PC-9 (cell line): ENCODE results near the gene SHC3.

ENCODE experiments used
- EZH2 ChIP-seq: fragments of 200-600 bp; sonication (generic); IDR thresholded peaks from 2 replicates; pipeline ENCODE4 v1.8.0; 2017; ENCODE audit warnings: antibody characterized with exemption, low read depth
- TF ChIP-seq, protein P1 (sequence below): fragments of 200-600 bp; sonication (generic); conservative IDR thresholded peaks from 2 replicates; pipeline ENCODE4 v1.6.1; 2017; ENCODE audit warnings: mixed run types, antibody characterized with exemption, mild to moderate bottlenecking, moderate library complexity

DNA sequence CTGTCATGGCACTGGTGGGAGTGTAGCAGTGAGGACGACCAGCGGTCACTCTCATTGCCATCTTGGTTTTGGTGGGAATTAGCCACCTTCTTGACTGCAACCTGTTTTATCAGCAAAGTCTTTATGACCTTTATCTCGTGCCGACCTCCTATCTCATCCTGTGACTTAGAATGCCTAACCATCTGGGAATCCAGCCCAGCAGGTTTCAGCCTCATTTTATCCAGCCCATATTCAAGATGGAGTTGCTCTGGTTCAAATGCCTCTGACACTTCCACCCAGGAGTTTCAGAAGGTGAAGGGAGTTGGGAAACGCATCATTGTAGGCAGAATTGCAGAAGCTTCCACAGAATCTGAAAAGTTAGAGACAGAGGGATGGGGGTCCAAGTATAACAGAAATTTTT lies 35.4 kb downstream of the SHC3 start:
- TF ChIP-seq, protein P1, sequence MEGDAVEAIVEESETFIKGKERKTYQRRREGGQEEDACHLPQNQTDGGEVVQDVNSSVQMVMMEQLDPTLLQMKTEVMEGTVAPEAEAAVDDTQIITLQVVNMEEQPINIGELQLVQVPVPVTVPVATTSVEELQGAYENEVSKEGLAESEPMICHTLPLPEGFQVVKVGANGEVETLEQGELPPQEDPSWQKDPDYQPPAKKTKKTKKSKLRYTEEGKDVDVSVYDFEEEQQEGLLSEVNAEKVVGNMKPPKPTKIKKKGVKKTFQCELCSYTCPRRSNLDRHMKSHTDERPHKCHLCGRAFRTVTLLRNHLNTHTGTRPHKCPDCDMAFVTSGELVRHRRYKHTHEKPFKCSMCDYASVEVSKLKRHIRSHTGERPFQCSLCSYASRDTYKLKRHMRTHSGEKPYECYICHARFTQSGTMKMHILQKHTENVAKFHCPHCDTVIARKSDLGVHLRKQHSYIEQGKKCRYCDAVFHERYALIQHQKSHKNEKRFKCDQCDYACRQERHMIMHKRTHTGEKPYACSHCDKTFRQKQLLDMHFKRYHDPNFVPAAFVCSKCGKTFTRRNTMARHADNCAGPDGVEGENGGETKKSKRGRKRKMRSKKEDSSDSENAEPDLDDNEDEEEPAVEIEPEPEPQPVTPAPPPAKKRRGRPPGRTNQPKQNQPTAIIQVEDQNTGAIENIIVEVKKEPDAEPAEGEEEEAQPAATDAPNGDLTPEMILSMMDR: no peak
- TF ChIP-seq EZH2: no peak
